ENCODE results near the gene EMILIN1. TPM values are rescaled to one million over a fixed set of nuclear protein-coding genes. Genes with fewer than 3 reads are reported as not detected.

The EMILIN1 gene
- total RNA-seq, 1 experiment from 2014 or later, result 0.31 TPM

DNA sequence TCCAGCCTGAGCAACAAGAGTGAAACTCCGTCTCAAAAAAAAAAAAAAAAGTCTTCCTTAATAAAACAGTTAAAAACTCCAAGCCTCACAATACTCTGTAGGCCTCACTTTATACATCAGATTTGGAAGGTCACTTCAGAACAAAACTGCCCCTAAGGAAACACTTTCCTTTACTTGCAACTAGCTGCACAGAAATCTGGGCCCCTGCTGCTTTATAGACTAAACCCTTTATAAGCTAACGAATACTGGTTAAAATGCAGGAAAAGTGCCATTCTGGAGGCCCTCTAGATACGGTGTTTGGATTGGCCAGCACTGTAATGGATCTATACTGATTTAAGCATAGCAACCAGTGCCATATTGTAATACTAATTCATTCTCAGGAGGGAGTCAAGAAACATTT, 46.7 kb downstream of the EMILIN1 start:
- in situ Hi-C loops (cut with HindIII; ENCODE audit: low pct_unique_long_range_greater_than_20kb, low sequenced_read_pairs), result no loop called here
- POLR2A ChIA-PET, result no interaction called here

GRCh38 chr2:27126252-27126710, 47.9 kb downstream of the EMILIN1 start:
- Histone ChIP-seq H3K36me3 (ENCODE audit: control insufficient read depth, insufficient read depth, low read length) (no peaks in the 10 kb centered on the region; the same call in 1 of the 2 replicates), H3K4me3 (ENCODE audit: low read depth in 2 of 2, low read length in 2 of 2) (no peak overlapping the region), H3K27me3 (ENCODE audit: control insufficient read depth, insufficient read depth, low read length) (no peaks in the 10 kb centered on the region; the same call in 1 of the 2 replicates), H3K27ac (ENCODE audit: low read length) (no peak overlapping the region), H3K4me1 (ENCODE audit: control insufficient read depth, insufficient read depth, low read length) (no peaks in the 10 kb centered on the region), H3K9me3 (ENCODE audit: control insufficient read depth, insufficient read depth, low read depth, low read length) (no peaks in the 10 kb centered on the region)
- POLR2A ChIA-PET, result interaction anchor here (0.6 to 0.7 kb wide), 2 partner anchors 115 to 239 kb away, joined by 4 to 7 read pairs; no protein-coding TSS in a partner anchor
- in situ Hi-C loops (cut with HindIII; ENCODE audit: low pct_unique_long_range_greater_than_20kb, low sequenced_read_pairs), result no loop called here
- no peak for DNase-seq (ENCODE audit: low read depth, low spot score)
- TF ChIP-seq SIN3A (IDR thresholded peaks at IDR 0.05; ENCODE audit: borderline replicate concordance, insufficient read depth, low read depth, low read length), result no peak
- no peak for TF ChIP-seq TCF7L2 (IDR thresholded peaks at IDR 0.05; ENCODE audit: low read depth, low read length)
- TF ChIP-seq POLR2AphosphoS5 (IDR thresholded peaks at IDR 0.05; ENCODE audit: low read depth, low read length), result no peak
- TF ChIP-seq, protein P1, sequence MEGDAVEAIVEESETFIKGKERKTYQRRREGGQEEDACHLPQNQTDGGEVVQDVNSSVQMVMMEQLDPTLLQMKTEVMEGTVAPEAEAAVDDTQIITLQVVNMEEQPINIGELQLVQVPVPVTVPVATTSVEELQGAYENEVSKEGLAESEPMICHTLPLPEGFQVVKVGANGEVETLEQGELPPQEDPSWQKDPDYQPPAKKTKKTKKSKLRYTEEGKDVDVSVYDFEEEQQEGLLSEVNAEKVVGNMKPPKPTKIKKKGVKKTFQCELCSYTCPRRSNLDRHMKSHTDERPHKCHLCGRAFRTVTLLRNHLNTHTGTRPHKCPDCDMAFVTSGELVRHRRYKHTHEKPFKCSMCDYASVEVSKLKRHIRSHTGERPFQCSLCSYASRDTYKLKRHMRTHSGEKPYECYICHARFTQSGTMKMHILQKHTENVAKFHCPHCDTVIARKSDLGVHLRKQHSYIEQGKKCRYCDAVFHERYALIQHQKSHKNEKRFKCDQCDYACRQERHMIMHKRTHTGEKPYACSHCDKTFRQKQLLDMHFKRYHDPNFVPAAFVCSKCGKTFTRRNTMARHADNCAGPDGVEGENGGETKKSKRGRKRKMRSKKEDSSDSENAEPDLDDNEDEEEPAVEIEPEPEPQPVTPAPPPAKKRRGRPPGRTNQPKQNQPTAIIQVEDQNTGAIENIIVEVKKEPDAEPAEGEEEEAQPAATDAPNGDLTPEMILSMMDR (IDR thresholded peaks at IDR 0.05), result no peak
- TF ChIP-seq, protein P2, sequence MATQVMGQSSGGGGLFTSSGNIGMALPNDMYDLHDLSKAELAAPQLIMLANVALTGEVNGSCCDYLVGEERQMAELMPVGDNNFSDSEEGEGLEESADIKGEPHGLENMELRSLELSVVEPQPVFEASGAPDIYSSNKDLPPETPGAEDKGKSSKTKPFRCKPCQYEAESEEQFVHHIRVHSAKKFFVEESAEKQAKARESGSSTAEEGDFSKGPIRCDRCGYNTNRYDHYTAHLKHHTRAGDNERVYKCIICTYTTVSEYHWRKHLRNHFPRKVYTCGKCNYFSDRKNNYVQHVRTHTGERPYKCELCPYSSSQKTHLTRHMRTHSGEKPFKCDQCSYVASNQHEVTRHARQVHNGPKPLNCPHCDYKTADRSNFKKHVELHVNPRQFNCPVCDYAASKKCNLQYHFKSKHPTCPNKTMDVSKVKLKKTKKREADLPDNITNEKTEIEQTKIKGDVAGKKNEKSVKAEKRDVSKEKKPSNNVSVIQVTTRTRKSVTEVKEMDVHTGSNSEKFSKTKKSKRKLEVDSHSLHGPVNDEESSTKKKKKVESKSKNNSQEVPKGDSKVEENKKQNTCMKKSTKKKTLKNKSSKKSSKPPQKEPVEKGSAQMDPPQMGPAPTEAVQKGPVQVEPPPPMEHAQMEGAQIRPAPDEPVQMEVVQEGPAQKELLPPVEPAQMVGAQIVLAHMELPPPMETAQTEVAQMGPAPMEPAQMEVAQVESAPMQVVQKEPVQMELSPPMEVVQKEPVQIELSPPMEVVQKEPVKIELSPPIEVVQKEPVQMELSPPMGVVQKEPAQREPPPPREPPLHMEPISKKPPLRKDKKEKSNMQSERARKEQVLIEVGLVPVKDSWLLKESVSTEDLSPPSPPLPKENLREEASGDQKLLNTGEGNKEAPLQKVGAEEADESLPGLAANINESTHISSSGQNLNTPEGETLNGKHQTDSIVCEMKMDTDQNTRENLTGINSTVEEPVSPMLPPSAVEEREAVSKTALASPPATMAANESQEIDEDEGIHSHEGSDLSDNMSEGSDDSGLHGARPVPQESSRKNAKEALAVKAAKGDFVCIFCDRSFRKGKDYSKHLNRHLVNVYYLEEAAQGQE (IDR thresholded peaks at IDR 0.05; ENCODE audit: insufficient read depth in 1 of 2, low read depth in 2 of 2, low read length in 1 of 2), result no peak
- CTCF ChIA-PET, result interaction anchor here (1.5 kb wide), 1 partner anchor 65 kb away, joined by 7 read pairs; no protein-coding TSS in a partner anchor
- no TSS peak for BruUV-seq (replicated peaks)
- intact Hi-C loops (cut with micrococcal nuclease; ENCODE audit: unreplicated experiment), result no loop called here
- ATAC-seq, result no peak

More for the DNA sequence above, 46.7 kb downstream of the EMILIN1 start:
- no peaks in the 10 kb centered on the region; the same call in 1 of the 2 replicates for H3K27me3 ChIP-seq (ENCODE audit: control insufficient read depth, insufficient read depth, low read length)
- H3K27ac ChIP-seq (ENCODE audit: low read length), result no peak overlapping the region
- BruUV-seq (replicated peaks), result no TSS peak
- H3K36me3 ChIP-seq (ENCODE audit: control insufficient read depth, insufficient read depth, low read length), result no peaks in the 10 kb centered on the region
- ATAC-seq, result no peak
- no peaks in the 10 kb centered on the region for H3K9me3 ChIP-seq (ENCODE audit: control insufficient read depth, insufficient read depth, low read depth, low read length)
- H3K4me1 ChIP-seq (ENCODE audit: control insufficient read depth, insufficient read depth, low read length), result no peaks in the 10 kb centered on the region
- no peak overlapping the region for H3K4me3 ChIP-seq (ENCODE audit: low read depth in 2 of 2, low read length in 2 of 2)
- CTCF ChIA-PET, result interaction anchor here (1.5 kb wide), 1 partner anchor 66 kb away, joined by 7 read pairs; no protein-coding TSS in a partner anchor
- no peak for DNase-seq (ENCODE audit: low read depth, low spot score)
- intact Hi-C loops (cut with micrococcal nuclease; ENCODE audit: unreplicated experiment), result no loop called here
- TF ChIP-seq SIN3A (IDR thresholded peaks at IDR 0.05; ENCODE audit: borderline replicate concordance, insufficient read depth, low read depth, low read length), result no peak
- TF ChIP-seq, protein P2 (IDR thresholded peaks at IDR 0.05; ENCODE audit: insufficient read depth in 1 of 2, low read depth in 2 of 2, low read length in 1 of 2), result no peak
- TF ChIP-seq POLR2AphosphoS5 (IDR thresholded peaks at IDR 0.05; ENCODE audit: low read depth, low read length), result no peak
- TF ChIP-seq, protein P1 (IDR thresholded peaks at IDR 0.05), result no peak
- TF ChIP-seq TCF7L2 (IDR thresholded peaks at IDR 0.05; ENCODE audit: low read depth, low read length), result no peak

Measured in Panc1 (cell line).